Calu3 (cell line): ENCODE measurements around the gene LSR. TPM values are rescaled to one million over a fixed set of nuclear protein-coding genes. Genes with fewer than 3 reads are reported as not detected.

Experiments used
- BruUV-seq: library from RNA; stranded (reverse); fragments of 400-500 nt; replicated peaks from 2 replicates; lab custom pipeline; 2021; lab: Mats Ljungman, UMichigan
- CTCF ChIA-PET: fragments of 300-600 bp; sonication (Branson Sonifier 250); formaldehyde crosslinking; loops from one replicate; lab custom pipeline; 2022; ENCODE audit warnings: antibody characterized with exemption; lab: Charles Lee
- DNase-seq: peaks from one replicate; pipeline ENCODE4 v3.0.0; 2022
- H3K27ac Mint-ChIP-seq: one replicate; pipeline ENCODE4 v1.8.0; 2022; ENCODE audit warnings: mixed read lengths; ENCODE audit not compliant: unreplicated experiment
- H3K27me3 Mint-ChIP-seq: one replicate; pipeline ENCODE4 v1.8.0; 2022; ENCODE audit warnings: mixed read lengths; ENCODE audit not compliant: unreplicated experiment
- H3K36me3 Mint-ChIP-seq: one replicate; pipeline ENCODE4 v1.8.0; 2022; ENCODE audit warnings: mild to moderate bottlenecking, moderate library complexity, mixed read lengths; ENCODE audit not compliant: insufficient read depth, unreplicated experiment
- H3K4me1 Mint-ChIP-seq: one replicate; pipeline ENCODE4 v1.8.0; 2022; ENCODE audit warnings: mild to moderate bottlenecking, low read depth, mixed read lengths; ENCODE audit not compliant: unreplicated experiment
- H3K4me3 Mint-ChIP-seq: one replicate; pipeline ENCODE4 v1.8.0; 2022; ENCODE audit warnings: mild to moderate bottlenecking, low read depth, moderate library complexity, mixed read lengths; ENCODE audit not compliant: unreplicated experiment
- H3K9me3 Mint-ChIP-seq: one replicate; pipeline ENCODE4 v1.8.0; 2022; ENCODE audit warnings: low read depth, mixed read lengths; ENCODE audit not compliant: unreplicated experiment
- CTCF ChIP-seq: fragments of 200-600 bp; IDR thresholded peaks from one replicate; pipeline ENCODE4 v1.8.0; 2022; ENCODE audit warnings: antibody characterized with exemption; ENCODE audit not compliant: unreplicated experiment
- intact Hi-C: fragments of 100-400 bp; cut with micrococcal nuclease; formaldehyde crosslinking; loops from one replicate; pipeline ENCODE4 v1.10.0; 2022; ENCODE audit not compliant: unreplicated experiment
- total RNA-seq: library from RNA; stranded (reverse); gene quantifications from 2 replicates; pipeline ENCODE4 v1.2.3, GENCODE V29; 2022

The LSR gene
- total RNA-seq, 1 experiment from 2014 or later = 494 TPM

GRCh38 chr19:35265126-35265899 lies 16.5 kb downstream of the LSR start:
- DNase-seq = no peak
- Mint-ChIP-seq H3K4me3 (no peak overlapping the region), H3K27me3 (no peaks in the 10 kb centered on the region), H3K4me1 (peaks cover 17% of the 10 kb centered on the region), H3K9me3 (no peaks in the 10 kb centered on the region), H3K27ac (peak overlapping the region; percentile 38), H3K36me3 (peaks cover 96% of the 10 kb centered on the region)
- CTCF ChIA-PET = no interaction called here
- BruUV-seq = no TSS peak
- intact Hi-C loops = no loop called here
- TF ChIP-seq CTCF = no peak

DNA sequence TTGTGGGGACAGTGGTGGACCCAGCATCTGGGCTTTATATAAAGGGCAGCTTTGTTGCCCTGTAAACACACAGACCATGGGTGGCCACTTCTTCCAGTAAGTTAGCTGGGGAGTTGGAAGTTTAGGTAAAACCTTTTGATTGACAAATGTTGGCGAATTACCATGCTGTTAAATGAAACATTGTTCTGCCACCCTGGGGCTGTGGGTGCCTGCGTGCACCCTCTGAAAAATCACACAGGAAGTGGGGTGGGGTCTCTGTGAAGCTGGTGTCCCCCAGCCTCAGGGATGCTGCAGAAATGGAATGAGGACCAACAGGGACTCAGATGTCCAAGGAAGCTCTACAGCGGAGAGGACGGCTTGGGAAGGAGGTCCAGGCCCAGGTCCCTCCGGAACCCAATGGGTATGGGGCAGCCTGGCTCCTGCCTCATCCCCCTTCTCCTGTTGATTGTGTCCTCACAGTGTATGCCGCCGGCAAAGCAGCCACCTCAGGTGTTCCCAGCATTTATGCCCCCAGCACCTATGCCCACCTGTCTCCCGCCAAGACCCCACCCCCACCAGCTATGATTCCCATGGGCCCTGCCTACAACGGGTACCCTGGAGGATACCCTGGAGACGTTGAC lies 17.2 kb downstream of the LSR start:
- no peaks in the 10 kb centered on the region for H3K27me3 Mint-ChIP-seq
- H3K9me3 Mint-ChIP-seq = no peaks in the 10 kb centered on the region
- H3K27ac Mint-ChIP-seq = peak overlapping the region; percentile 38
- H3K4me3 Mint-ChIP-seq = peak overlapping the region; percentile 70
- TSS peak; percentile 18 for BruUV-seq
- CTCF ChIA-PET = interaction anchor here (0.6 kb wide), 1 partner anchor 15 kb away, joined by 5 read pairs; no protein-coding TSS in a partner anchor
- intact Hi-C loops = no loop called here
- no peak for DNase-seq
- TF ChIP-seq CTCF = no peak
- peaks cover 97% of the 10 kb centered on the region for H3K36me3 Mint-ChIP-seq
- H3K4me1 Mint-ChIP-seq = peaks cover 12% of the 10 kb centered on the region

DNA sequence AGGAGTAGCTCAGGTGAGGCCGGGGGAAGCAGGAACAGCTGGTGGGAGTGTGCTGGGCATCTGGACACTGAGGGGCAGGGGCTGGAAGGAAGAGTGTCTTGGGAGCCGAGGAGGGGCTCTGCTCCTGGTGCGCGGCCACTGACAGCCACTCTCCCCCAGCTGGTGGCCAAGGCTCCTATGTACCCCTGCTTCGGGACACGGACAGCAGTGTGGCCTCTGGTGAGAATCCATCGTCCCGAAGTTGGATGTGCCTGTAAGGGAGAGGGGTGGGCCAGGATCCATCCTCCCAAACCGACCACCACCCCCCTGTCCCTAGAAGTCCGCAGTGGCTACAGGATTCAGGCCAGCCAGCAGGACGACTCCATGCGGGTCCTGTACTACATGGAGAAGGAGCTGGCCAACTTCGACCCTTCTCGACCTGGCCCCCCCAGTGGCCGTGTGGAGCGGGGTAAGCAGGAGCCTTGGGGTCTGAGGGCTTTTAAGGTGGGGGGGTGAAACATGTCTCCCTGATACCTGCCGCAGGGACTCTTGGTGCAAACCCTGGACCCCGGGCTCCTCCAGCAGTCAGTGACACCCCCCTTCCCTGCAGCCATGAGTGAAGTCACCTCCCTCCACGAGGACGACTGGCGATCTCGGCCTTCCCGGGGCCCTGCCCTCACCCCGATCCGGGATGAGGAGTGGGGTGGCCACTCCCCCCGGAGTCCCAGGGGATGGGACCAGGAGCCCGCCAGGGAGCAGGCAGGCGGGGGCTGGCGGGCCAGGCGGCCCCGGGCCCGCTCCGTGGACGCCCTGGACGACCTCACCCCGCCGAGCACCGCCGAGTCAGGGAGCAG lies 17.9 kb downstream of the LSR start:
- Mint-ChIP-seq H3K27ac (peak overlapping the region; percentile 88), H3K27me3 (no peaks in the 10 kb centered on the region), H3K4me1 (peaks cover 9% of the 10 kb centered on the region), H3K9me3 (no peaks in the 10 kb centered on the region), H3K4me3 (peak overlapping the region; percentile 70), H3K36me3 (peaks cover 97% of the 10 kb centered on the region)
- no peak for DNase-seq
- intact Hi-C loops = no loop called here
- BruUV-seq = no TSS peak
- TF ChIP-seq CTCF = no peak
- CTCF ChIA-PET = interaction anchor here (0.6 kb wide), 1 partner anchor 16 kb away, joined by 5 read pairs; no protein-coding TSS in a partner anchor

GRCh38 chr19:35267353-35267817 lies 18.6 kb downstream of the LSR start:
- BruUV-seq = TSS peak; percentile 78
- Mint-ChIP-seq H3K27ac (peak overlapping the region; percentile 88), H3K4me1 (peaks cover 9% of the 10 kb centered on the region), H3K9me3 (no peaks in the 10 kb centered on the region), H3K27me3 (no peaks in the 10 kb centered on the region), H3K4me3 (peak overlapping the region; percentile 70), H3K36me3 (peaks cover 96% of the 10 kb centered on the region)
- intact Hi-C loops = no loop called here
- CTCF ChIA-PET = no interaction called here
- no peak for DNase-seq
- no peak for TF ChIP-seq CTCF
